Measurements from ENCODE around the gene TPI1. TPM values are rescaled to one million over a fixed set of nuclear protein-coding genes. Genes with fewer than 3 reads are reported as not detected.
A peak's percentile ranks its signal among the peaks of the same experiment; 100 is the strongest.

Gene TPI1
- total RNA-seq, 1 experiment from 2014 or later: 1,045 TPM

- TF ChIP-seq CDX4 (CRISPR knock-in tag; IDR thresholded peaks at IDR 0.05; ENCODE audit: borderline replicate concordance) (no peak), PRDM15 (CRISPR knock-in tag; IDR thresholded peaks at IDR 0.05) (peak; percentile 18), ZMAT4 (CRISPR knock-in tag; IDR thresholded peaks at IDR 0.05) (no peak), ATF2 (CRISPR knock-in tag; IDR thresholded peaks at IDR 0.05; ENCODE audit: borderline replicate concordance, low read depth) (no peak), ESRRA (CRISPR knock-in tag; IDR thresholded peaks at IDR 0.05; ENCODE audit: borderline replicate concordance) (no peak), CTCF (IDR thresholded peaks at IDR 0.05) (peak; percentile 35), USF1 (CRISPR knock-in tag; IDR thresholded peaks at IDR 0.05) (peak; percentile 96), ZBTB21 (CRISPR knock-in tag; IDR thresholded peaks at IDR 0.05; ENCODE audit: borderline replicate concordance) (peak; percentile 85; the same call in 1 of the 2 replicates), STAT6 (CRISPR knock-in tag; conservative IDR thresholded peaks at IDR 0.05; ENCODE audit: low read depth) (no peak), IRF2 (CRISPR knock-in tag; IDR thresholded peaks at IDR 0.05; ENCODE audit: borderline replicate concordance, low read depth) (no peak), RELA (CRISPR knock-in tag; IDR thresholded peaks at IDR 0.05; ENCODE audit: borderline replicate concordance) (no peak), FOXK1 (CRISPR knock-in tag; IDR thresholded peaks at IDR 0.05) (peak; percentile 77), FOXP4 (CRISPR knock-in tag; IDR thresholded peaks at IDR 0.05) (0 out of 2 replicates have a peak, but pooled peaks have one; percentile 58), MLX (CRISPR knock-in tag; IDR thresholded peaks at IDR 0.05) (no peak), ZNF219 (CRISPR knock-in tag; IDR thresholded peaks at IDR 0.05; ENCODE audit: borderline replicate concordance) (no peak), ZNF121 (CRISPR knock-in tag; IDR thresholded peaks at IDR 0.05) (no peak), NR2C2 (CRISPR knock-in tag; IDR thresholded peaks at IDR 0.05) (no peak)
Measured at GRCh38 chr12:6890789-6891645, 23.7 kb downstream of the TPI1 start (continued).

Measured in WTC11 (cell line).